Muscle layer of duodenum (tissue), 2 donors: Measurements from ENCODE around the gene CREBRF.

Source experiments
- H3K27ac ChIP-seq: one replicate; pipeline ENCODE4 v1.7.0; 2013; ENCODE audit warnings: mild to moderate bottlenecking, low read length
- H3K27me3 ChIP-seq: one replicate; pipeline ENCODE4 v1.7.0; 2013; ENCODE audit warnings: low read depth, mild to moderate bottlenecking, control low read depth, low read length
- H3K36me3 ChIP-seq, 2 donors: one replicate each; pipeline ENCODE4 v1.7.0; 2013; ENCODE audit warnings: low read length in 2 of 2, control low read depth in 1 of 2, mild to moderate bottlenecking in 1 of 2; ENCODE audit not compliant: insufficient read depth in 2 of 2, control insufficient read depth in 1 of 2
- H3K4me1 ChIP-seq, 2 donors: one replicate each; pipeline ENCODE4 v1.7.0; 2013; ENCODE audit warnings: low read length in 2 of 2, mild to moderate bottlenecking in 2 of 2, control low read depth in 1 of 2, moderate library complexity in 1 of 2; ENCODE audit not compliant: insufficient read depth in 2 of 2, control insufficient read depth in 1 of 2
- H3K4me3 ChIP-seq, 2 donors: one replicate each; pipeline ENCODE4 v1.7.0; 2013; ENCODE audit warnings: low read length in 2 of 2, low read depth in 1 of 2, mild to moderate bottlenecking in 1 of 2
- H3K9me3 ChIP-seq, 2 donors: one replicate each; pipeline ENCODE4 v1.7.0; 2013; ENCODE audit warnings: low read length in 2 of 2, control low read depth in 1 of 2, mild to moderate bottlenecking in 1 of 2; ENCODE audit not compliant: control insufficient read depth in 1 of 2
- donor health status: healthy.

CREBRF gene

GRCh38 chr5:173158366-173158765 is 102.2 kb downstream of the CREBRF start:
- peaks cover 0 to 6% of the 10 kb centered on the region in 2 donors for H3K4me1 ChIP-seq
- no peak overlapping the region for H3K27ac ChIP-seq
- peaks cover 29 to 78% of the 10 kb centered on the region in 2 donors for H3K36me3 ChIP-seq
- H3K9me3 ChIP-seq: no peaks in the 10 kb centered on the region
- H3K4me3 ChIP-seq: no peak overlapping the region
- H3K27me3 ChIP-seq: no peaks in the 10 kb centered on the region

DNA sequence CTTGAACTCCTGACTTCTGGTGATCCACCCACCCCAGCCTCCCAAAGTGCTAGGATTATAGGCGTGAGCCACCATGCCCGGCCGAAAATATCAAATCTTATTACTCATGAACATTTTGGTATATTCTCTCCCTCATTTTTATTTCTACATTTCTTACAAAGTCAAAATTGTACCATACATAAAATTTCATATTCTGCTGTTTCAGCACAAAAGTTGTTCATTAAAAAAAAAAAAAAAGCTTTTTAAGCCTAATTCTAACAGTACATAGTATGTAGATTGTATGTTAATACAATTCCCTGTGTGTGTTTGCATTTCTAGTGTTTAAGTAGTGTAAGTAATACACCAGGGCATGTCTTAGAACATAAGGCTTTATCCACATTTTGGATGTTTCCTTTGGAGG is 103.1 kb downstream of the CREBRF start:
- Histone ChIP-seq H3K27me3 (no peaks in the 10 kb centered on the region), H3K27ac (no peak overlapping the region), H3K4me3 (no peak overlapping the region), H3K9me3 (no peaks in the 10 kb centered on the region), H3K36me3 (peaks cover 29 to 69% of the 10 kb centered on the region in 2 donors), H3K4me1 (peaks cover 0 to 13% of the 10 kb centered on the region in 2 donors)

DNA sequence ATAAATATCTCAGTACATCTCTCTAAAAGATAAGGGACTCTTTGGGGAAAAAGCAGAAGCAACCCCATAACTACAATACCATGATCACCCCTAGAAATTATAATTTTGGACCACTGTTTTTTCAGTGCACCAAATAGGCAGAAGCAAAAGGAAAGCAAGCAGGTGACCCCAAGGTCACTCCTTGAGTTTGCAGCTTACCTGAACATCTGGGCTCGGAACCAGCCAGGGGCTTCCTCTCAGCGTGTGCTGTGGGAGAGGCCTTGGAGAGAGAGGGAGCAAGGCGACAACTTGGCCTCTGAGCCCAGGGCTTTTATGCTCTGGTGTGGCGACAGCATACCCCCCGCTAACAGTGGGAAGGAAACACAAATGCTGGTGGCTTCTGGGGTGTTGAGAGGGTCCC is 105.0 kb downstream of the CREBRF start:
- Histone ChIP-seq H3K27ac (no peak overlapping the region), H3K4me3 (no peak overlapping the region), H3K36me3 (peaks cover 25 to 59% of the 10 kb centered on the region in 2 donors), H3K9me3 (no peaks in the 10 kb centered on the region), H3K27me3 (no peaks in the 10 kb centered on the region), H3K4me1 (peaks cover 0 to 13% of the 10 kb centered on the region in 2 donors)

DNA sequence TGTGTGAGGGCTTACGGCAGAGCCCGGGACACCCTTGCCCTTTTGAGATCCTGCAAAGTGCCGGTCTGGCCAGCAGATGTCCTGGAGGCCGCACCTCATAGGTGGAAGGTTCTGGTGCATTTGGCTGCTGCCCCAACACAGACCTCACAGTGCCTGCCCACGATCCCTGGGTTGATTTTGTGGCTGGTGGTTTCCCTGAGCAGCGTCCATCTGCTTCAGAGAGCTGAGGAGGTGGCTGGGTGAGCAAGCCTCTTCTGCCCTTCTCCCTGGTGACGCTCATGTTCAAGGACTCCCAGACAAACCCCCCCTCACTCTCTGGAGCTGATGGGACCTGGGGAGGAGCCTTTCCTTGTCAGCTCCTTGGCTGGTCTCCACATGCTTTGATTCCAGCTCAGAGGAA is 107.1 kb downstream of the CREBRF start:
- H3K27ac ChIP-seq: no peak overlapping the region

DNA sequence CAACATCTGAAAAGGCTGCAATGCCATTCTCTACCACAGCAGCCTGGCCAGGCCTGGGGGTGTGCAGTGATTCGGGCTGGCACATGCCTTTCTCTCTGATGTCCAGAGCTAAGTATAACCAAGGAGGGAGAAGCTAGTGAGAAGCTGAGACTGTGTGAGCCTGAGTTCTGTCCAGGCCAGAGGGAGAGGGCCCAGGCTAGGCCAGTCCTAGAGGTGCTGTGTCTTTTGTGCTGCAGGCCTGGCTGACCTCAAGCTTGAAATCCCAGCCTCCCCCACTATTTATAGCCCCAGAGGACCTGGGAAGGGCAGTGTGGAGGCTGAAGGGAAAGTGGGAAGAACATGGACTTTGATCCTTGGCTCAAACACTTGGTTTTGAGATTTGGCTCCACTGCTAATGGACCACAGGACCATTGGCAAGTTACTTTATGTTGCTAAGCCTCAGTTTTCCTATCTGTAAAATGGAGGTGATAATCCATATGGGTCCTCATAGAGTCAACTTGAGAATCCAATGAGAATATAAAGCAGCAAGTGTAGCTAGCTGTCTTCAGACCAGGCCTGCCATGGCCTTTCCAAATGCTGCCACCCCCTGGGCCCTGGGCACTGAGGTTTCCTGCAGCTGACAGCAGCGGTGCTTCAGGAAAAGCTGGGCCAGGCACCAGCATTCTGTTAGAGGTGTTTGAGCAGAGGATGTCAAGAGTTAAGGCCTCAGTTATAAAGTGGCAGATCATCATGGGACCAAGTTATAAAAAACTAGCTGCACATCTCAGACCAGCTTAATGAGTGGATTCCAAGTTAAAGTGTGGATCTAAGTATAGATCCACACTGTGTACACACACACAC is 109.2 kb downstream of the CREBRF start:
- H3K4me3 ChIP-seq: no peak overlapping the region
- H3K36me3 ChIP-seq: peaks cover 10 to 20% of the 10 kb centered on the region in 2 donors
- H3K9me3 ChIP-seq: no peaks in the 10 kb centered on the region
- H3K27me3 ChIP-seq: no peaks in the 10 kb centered on the region
- H3K27ac ChIP-seq: no peak overlapping the region
- peaks cover 0 to 13% of the 10 kb centered on the region in 2 donors for H3K4me1 ChIP-seq

More for the DNA sequence above, 107.1 kb downstream of the CREBRF start:
- Histone ChIP-seq H3K27me3 (no peaks in the 10 kb centered on the region), H3K9me3 (no peaks in the 10 kb centered on the region), H3K4me3 (no peak overlapping the region), H3K4me1 (peaks cover 0 to 13% of the 10 kb centered on the region in 2 donors), H3K36me3 (peaks cover 20 to 39% of the 10 kb centered on the region in 2 donors)

DNA sequence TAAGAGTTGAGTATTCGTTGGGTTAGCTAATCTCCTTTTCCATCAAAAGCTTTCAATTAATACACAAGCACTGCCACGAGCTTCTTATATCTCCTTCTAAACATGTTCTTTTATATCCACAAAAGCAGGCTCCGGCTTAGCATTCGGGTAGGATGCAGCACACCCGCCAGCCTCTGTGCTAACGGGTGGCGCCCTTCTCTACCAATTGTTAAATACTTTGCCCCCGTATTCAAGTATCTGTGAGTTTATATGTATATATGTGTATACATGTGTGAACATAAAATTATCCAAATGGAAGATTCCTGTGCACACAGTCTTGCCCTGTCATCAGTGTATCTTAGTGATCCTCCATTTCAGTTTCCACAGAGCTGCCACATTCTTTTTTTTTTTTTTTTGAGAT is 116.0 kb downstream of the CREBRF start:
- H3K4me1 ChIP-seq: no peaks in the 10 kb centered on the region
- H3K27me3 ChIP-seq: no peaks in the 10 kb centered on the region
- H3K4me3 ChIP-seq: no peak overlapping the region
- no peak overlapping the region for H3K27ac ChIP-seq
- H3K36me3 ChIP-seq: no peaks in the 10 kb centered on the region
- H3K9me3 ChIP-seq: no peaks in the 10 kb centered on the region

GRCh38 chr5:173175523-173175922 is 119.4 kb downstream of the CREBRF start:
- peaks cover 0 to 8% of the 10 kb centered on the region in 2 donors for H3K9me3 ChIP-seq
- H3K4me3 ChIP-seq: no peak overlapping the region
- H3K27ac ChIP-seq: no peak overlapping the region
- H3K27me3 ChIP-seq: no peaks in the 10 kb centered on the region
- H3K36me3 ChIP-seq: no peaks in the 10 kb centered on the region
- no peaks in the 10 kb centered on the region for H3K4me1 ChIP-seq

GRCh38 chr5:173178369-173178910 is 122.3 kb downstream of the CREBRF start:
- peaks cover 0 to 8% of the 10 kb centered on the region in 2 donors for H3K9me3 ChIP-seq
- no peak overlapping the region for H3K4me3 ChIP-seq
- no peak overlapping the region for H3K27ac ChIP-seq
- H3K4me1 ChIP-seq: no peaks in the 10 kb centered on the region
- no peaks in the 10 kb centered on the region for H3K27me3 ChIP-seq
- H3K36me3 ChIP-seq: no peaks in the 10 kb centered on the region

DNA sequence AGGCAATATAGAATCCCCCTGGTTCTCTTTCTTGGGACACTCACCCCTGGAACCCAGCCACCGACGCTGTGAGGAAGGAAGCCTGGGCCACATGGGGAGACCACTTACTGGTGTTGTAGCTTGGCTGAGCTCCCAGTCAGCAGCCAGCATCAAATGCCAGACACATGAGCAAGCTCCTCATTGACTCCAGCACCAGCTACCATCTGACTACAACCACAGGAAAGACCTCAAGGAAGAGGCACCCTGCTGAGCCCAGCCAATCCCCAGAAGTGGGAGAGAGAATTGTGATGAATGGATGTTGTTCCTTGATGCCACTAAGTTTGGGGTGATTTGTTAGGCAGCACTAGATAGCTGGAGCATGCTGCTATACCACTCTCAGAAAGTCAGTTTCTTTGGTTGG is 124.2 kb downstream of the CREBRF start:
- Histone ChIP-seq H3K9me3 (peaks cover 0 to 8% of the 10 kb centered on the region in 2 donors), H3K36me3 (no peaks in the 10 kb centered on the region), H3K4me1 (no peaks in the 10 kb centered on the region), H3K27ac (no peak overlapping the region), H3K27me3 (no peaks in the 10 kb centered on the region), H3K4me3 (no peak overlapping the region)

- Histone ChIP-seq H3K27ac (no peak overlapping the region), H3K4me3 (no peak overlapping the region), H3K27me3 (no peaks in the 10 kb centered on the region), H3K36me3 (no peaks in the 10 kb centered on the region), H3K4me1 (no peaks in the 10 kb centered on the region), H3K9me3 (peaks cover 0 to 2% of the 10 kb centered on the region in 2 donors)
These were observed 131.0 kb downstream of the CREBRF start for GRCh38 chr5:173187054-173187743.

- Histone ChIP-seq H3K4me3 (no peak overlapping the region), H3K36me3 (no peaks in the 10 kb centered on the region), H3K27me3 (no peaks in the 10 kb centered on the region), H3K9me3 (peaks cover 0 to 2% of the 10 kb centered on the region in 2 donors), H3K27ac (no peak overlapping the region), H3K4me1 (no peaks in the 10 kb centered on the region)
These were observed 132.1 kb downstream of the CREBRF start for GRCh38 chr5:173188280-173188679.
